GM13977 (cell line): ENCODE data around the gene MOB4.
"Not testable (repeated sequence)": the region's sequence is repeated elsewhere in the genome, so short reads cannot be mapped to it uniquely, and the experiment has no call there.

ENCODE experiments used
- DNase-seq: peaks from one replicate; pipeline ENCODE4 v3.0.0; 2012; ENCODE audit warnings: low spot score
- in situ Hi-C: fragments of 300-500 bp; cut with MboI; formaldehyde crosslinking; loops from one replicate; pipeline ENCODE4 v1.12.0; 2022; ENCODE audit warnings: low sequenced_read_pairs, low pct_unique_long_range_greater_than_20kb, mixed read lengths, inconsistent platforms; ENCODE audit not compliant: unreplicated experiment
- TF ChIP-seq, protein P1 (sequence below): IDR thresholded peaks from 2 replicates; pipeline ENCODE4 v1.5.1; 2012; ENCODE audit warnings: mild to moderate bottlenecking, control low read depth; ENCODE audit not compliant: insufficient read depth; ENCODE audit errors: extremely low read depth, missing control alignments

The MOB4 gene

DNA sequence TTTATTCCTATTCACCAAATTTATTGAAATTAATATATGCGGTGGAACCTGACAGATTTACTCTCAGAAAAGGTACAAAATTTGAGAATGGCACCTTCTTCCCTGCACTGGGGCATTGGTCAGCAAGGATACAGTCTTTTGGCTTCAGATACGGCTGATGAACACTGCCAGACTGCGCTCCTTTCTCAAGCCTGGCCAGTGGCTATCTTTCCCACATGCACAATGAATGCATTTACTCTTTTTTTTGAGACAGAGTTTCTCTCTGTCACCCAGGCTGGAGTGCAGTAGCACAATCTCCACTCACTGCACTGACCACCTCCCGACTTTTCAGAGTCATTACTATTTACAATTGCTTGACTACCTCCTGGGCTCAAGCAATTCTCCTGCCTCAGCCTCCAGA, 61.6 kb downstream of the MOB4 start:
- in situ Hi-C loops = no loop called here
- TF ChIP-seq, protein P1, sequence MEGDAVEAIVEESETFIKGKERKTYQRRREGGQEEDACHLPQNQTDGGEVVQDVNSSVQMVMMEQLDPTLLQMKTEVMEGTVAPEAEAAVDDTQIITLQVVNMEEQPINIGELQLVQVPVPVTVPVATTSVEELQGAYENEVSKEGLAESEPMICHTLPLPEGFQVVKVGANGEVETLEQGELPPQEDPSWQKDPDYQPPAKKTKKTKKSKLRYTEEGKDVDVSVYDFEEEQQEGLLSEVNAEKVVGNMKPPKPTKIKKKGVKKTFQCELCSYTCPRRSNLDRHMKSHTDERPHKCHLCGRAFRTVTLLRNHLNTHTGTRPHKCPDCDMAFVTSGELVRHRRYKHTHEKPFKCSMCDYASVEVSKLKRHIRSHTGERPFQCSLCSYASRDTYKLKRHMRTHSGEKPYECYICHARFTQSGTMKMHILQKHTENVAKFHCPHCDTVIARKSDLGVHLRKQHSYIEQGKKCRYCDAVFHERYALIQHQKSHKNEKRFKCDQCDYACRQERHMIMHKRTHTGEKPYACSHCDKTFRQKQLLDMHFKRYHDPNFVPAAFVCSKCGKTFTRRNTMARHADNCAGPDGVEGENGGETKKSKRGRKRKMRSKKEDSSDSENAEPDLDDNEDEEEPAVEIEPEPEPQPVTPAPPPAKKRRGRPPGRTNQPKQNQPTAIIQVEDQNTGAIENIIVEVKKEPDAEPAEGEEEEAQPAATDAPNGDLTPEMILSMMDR = no peak
- no peak for DNase-seq

- in situ Hi-C loops = not testable (repeated sequence)
Observed at GRCh38 chr2:197578294-197578693, 62.4 kb downstream of the MOB4 start.

DNA sequence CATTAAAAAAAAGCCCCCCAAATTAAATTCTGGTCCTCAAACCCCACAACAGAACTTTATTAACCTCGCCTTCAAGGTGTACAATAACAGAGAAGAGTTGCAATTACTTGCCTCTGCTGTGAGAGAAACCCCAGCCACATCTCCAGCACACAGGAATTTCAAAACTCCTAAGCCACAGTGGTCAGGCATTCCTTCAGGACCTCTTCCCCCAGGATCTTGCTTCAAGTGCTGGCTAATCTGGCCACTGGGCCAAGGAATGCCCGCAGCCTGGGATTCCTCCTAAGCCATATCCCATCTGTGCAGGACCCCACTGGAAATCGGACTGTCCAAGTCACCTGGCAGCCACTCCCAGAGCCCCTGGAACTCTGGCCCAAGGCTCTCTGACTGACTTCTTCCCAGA, 64.3 kb downstream of the MOB4 start:
- in situ Hi-C loops, DNase-seq: not testable (repeated sequence)

More at GRCh38 chr2:197578294-197578693, 62.4 kb downstream of the MOB4 start:
- not testable (repeated sequence) for DNase-seq

- in situ Hi-C loops, DNase-seq: not testable (repeated sequence)
Observed at GRCh38 chr2:197587255-197587654, 71.4 kb downstream of the MOB4 start.

DNA sequence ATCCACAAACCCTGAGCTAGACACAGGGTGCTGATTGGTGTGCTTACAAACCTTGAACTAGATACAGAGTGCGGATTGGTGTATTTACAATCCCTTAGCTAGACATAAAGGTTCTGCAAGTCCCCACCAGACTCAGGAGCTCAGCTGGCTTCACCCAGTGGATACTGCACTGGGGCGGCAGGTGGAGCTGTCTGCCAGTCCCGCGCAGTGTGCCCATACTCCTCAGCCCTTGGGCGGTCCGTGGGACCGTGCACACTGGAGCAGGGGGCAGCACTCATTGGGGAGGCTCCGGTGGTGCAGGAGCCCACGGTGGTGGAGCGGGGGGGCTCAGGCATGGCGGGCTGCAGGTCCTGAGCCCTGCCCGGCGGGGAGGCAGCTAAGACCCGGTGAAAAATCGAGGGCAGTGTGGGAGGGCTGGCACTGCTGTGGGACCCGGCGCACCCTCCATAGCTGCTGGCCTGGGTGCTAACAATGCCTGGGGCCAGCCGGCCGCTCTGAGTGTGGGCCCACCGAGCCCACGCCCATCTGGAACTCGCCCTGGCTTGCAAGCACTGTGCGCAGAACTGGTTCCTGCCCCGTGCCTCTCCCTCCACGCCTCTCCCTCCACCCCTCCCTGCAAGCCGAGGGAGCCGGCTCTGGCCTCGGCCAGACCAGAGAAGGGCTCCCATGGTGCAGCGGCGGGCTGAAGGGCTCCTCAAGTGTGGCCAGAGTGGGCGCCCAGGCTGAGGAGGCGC, 75.6 kb downstream of the MOB4 start:
- in situ Hi-C loops = no loop called here
- no peak for DNase-seq
- TF ChIP-seq, protein P1 = no peak

- no peak for DNase-seq
- TF ChIP-seq, protein P1 = no peak
- in situ Hi-C loops = no loop called here
Observed at GRCh38 chr2:197596766-197597165, 80.9 kb downstream of the MOB4 start.

DNA sequence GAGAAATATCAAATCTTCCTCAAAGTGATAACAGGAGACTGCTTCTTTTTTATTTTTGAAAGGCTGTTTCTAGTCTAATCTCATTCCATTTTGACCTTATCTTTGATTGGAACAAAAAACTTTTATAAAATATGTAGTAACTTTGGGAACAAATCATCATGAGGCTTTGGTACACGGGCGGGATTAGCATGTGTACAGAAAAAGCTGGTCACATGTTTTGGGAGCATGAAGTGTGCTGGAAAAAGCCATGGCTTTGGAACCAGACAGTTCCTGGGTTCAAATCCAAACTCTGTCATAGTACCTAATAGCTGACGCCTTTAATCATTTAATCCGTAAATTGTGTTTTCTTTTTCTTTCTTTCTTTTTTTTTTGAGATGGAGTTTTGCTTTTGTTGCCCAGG, 81.3 kb downstream of the MOB4 start:
- TF ChIP-seq, protein P1 = no peak
- DNase-seq = no peak
- in situ Hi-C loops = no loop called here

- in situ Hi-C loops = no loop called here
- no peak for DNase-seq
- TF ChIP-seq, protein P1 = no peak
Observed at GRCh38 chr2:197598450-197598849, 82.6 kb downstream of the MOB4 start.
